ENCODE results near the gene CHST7. TPM values are rescaled to one million over a fixed set of nuclear protein-coding genes. Genes with fewer than 3 reads are reported as not detected.
A peak's percentile ranks its signal among the peaks of the same experiment; 100 is the strongest.

The CHST7 gene
- total RNA-seq, 1 donor from 2014 or later: 6.1 TPM

- no peak for TF ChIP-seq CTCF (conservative IDR thresholded peaks at IDR 0.05; ENCODE audit: low read depth, low read length)
- H3K4me3 ChIP-seq (ENCODE audit: low read depth, low read length): no peak overlapping the region
- DNase-seq (ENCODE audit: low read depth): no peak
Observed at GRCh38 chrX:46561824-46562657, 11.5 kb upstream of the CHST7 start.

- DNase-seq (ENCODE audit: low read depth): no peak
- H3K4me3 ChIP-seq (ENCODE audit: low read depth, low read length): no peak overlapping the region
- no peak for TF ChIP-seq CTCF (conservative IDR thresholded peaks at IDR 0.05; ENCODE audit: low read depth, low read length)
Observed at GRCh38 chrX:46567388-46567787, 6.2 kb upstream of the CHST7 start.

GRCh38 chrX:46569621-46570020 lies 3.9 kb upstream of the CHST7 start:
- no peak for TF ChIP-seq CTCF (conservative IDR thresholded peaks at IDR 0.05; ENCODE audit: low read depth, low read length)
- no peak for DNase-seq (ENCODE audit: low read depth)
- no peak overlapping the region for H3K4me3 ChIP-seq (ENCODE audit: low read depth, low read length)

GRCh38 chrX:46571423-46572339 lies 1.9 kb upstream of the CHST7 start:
- TF ChIP-seq CTCF (conservative IDR thresholded peaks at IDR 0.05; ENCODE audit: low read depth, low read length): no peak
- no peak for DNase-seq (ENCODE audit: low read depth)
- no peak overlapping the region for H3K4me3 ChIP-seq (ENCODE audit: low read depth, low read length)

- TF ChIP-seq CTCF (conservative IDR thresholded peaks at IDR 0.05; ENCODE audit: low read depth, low read length): peak; percentile 20
- DNase-seq (ENCODE audit: low read depth): no peak
- H3K4me3 ChIP-seq (ENCODE audit: low read depth, low read length): no peak overlapping the region
Observed at GRCh38 chrX:46572340-46572936, 1.1 kb upstream of the CHST7 start.

GRCh38 chrX:46573892-46574773 lies 568 bp downstream of the CHST7 start:
- no peak for TF ChIP-seq CTCF (conservative IDR thresholded peaks at IDR 0.05; ENCODE audit: low read depth, low read length)
- DNase-seq (ENCODE audit: low read depth): no peak
- H3K4me3 ChIP-seq (ENCODE audit: low read depth, low read length): peak overlapping the region; percentile 57

All from epithelial cell of proximal tubule (primary cell).